Uterus (tissue), 2 donors: ENCODE results near the gene ZIC1.

Experiments used
- POLR2A ChIP-seq, 2 donors: fragments of 450-650 bp; IDR thresholded peaks; one replicate each; pipeline ENCODE4 v1.6.1; 2016; ENCODE audit warnings: antibody characterized with exemption in 2 of 2, mild to moderate bottlenecking in 1 of 2, moderate library complexity in 1 of 2
- TF ChIP-seq, protein P1 (sequence below), 4 experiments: fragments of 200-600 bp in 2 of 4; fragments of 450-650 bp in 2 of 4; sonication (generic) in 2 of 4; IDR thresholded peaks; one replicate each; pipeline ENCODE4 v1.5.1; 2016 to 2019; ENCODE audit warnings: antibody characterized with exemption in 4 of 4, mild to moderate bottlenecking in 2 of 4, moderate library complexity in 1 of 4

DNA sequence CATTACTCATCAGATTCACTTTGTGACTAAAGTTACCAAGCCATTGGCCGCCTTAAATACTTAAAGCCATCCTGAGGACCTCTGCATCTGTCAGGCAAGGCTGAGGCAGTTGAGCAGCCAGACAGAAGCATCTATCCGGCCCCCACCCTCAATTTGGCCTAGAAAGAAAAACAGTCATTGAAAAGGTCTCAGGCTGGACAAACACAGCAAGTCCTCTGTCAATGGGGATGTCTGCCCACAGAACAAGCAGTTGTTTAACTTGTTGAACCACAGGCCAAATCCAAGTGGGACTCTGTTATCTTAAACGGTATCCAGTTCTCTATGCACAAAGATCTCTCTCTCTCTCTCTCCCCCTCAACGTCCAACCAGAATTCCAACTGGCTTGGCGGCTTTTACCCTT, 5.7 kb upstream of the ZIC1 start:
- no peak for TF ChIP-seq POLR2A (IDR thresholded peaks at IDR 0.05)
- TF ChIP-seq, protein P1, sequence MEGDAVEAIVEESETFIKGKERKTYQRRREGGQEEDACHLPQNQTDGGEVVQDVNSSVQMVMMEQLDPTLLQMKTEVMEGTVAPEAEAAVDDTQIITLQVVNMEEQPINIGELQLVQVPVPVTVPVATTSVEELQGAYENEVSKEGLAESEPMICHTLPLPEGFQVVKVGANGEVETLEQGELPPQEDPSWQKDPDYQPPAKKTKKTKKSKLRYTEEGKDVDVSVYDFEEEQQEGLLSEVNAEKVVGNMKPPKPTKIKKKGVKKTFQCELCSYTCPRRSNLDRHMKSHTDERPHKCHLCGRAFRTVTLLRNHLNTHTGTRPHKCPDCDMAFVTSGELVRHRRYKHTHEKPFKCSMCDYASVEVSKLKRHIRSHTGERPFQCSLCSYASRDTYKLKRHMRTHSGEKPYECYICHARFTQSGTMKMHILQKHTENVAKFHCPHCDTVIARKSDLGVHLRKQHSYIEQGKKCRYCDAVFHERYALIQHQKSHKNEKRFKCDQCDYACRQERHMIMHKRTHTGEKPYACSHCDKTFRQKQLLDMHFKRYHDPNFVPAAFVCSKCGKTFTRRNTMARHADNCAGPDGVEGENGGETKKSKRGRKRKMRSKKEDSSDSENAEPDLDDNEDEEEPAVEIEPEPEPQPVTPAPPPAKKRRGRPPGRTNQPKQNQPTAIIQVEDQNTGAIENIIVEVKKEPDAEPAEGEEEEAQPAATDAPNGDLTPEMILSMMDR (IDR thresholded peaks at IDR 0.05) = no peak
